ENCODE data around the gene TAT. TPM values are rescaled to one million over a fixed set of nuclear protein-coding genes. Genes with fewer than 3 reads are reported as not detected.

Gene TAT
- total RNA-seq, 1 experiment from 2014 or later: 0.68 TPM

DNA sequence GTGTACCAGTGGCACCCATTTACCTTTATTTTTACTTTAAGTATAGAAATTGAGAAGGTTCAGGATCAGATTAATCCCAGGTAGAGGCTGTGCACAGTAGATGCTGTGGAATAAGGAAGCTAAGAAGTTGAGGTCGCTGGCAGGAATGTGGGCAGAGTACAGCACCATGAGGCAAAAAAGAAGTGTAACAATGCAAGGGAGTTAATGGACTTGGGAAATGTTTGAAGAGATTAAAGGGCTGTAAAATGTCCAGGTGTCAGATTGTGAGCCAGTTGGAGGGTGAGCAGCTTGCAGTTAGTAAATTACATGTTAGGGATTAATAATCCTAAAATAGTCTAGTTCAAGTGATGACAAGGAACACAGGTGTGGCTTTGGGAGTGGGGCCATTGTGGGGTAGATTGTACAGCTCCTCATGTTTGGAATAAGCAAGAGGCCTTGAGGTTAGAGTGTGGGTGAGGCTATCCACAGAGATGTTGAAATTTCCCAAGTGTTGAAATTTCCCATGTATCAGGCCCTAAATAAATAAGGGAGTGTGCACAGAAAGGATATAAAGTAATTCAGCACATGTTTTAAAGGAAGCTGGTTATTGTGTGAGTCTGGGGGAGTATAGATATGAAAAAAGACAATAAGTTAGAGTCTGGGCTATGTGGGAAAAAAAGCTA lies 21.5 kb downstream of the TAT start:
- TF ChIP-seq, protein P1, sequence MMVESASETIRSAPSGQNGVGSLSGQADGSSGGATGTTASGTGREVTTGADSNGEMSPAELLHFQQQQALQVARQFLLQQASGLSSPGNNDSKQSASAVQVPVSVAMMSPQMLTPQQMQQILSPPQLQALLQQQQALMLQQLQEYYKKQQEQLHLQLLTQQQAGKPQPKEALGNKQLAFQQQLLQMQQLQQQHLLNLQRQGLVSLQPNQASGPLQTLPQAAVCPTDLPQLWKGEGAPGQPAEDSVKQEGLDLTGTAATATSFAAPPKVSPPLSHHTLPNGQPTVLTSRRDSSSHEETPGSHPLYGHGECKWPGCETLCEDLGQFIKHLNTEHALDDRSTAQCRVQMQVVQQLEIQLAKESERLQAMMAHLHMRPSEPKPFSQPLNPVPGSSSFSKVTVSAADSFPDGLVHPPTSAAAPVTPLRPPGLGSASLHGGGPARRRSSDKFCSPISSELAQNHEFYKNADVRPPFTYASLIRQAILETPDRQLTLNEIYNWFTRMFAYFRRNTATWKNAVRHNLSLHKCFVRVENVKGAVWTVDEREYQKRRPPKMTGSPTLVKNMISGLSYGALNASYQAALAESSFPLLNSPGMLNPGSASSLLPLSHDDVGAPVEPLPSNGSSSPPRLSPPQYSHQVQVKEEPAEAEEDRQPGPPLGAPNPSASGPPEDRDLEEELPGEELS (CRISPR knock-in tag; IDR thresholded peaks at IDR 0.05): no peak
- no peak for TF ChIP-seq JAZF1 (CRISPR knock-in tag; IDR thresholded peaks at IDR 0.05)
- TF ChIP-seq, protein P2, sequence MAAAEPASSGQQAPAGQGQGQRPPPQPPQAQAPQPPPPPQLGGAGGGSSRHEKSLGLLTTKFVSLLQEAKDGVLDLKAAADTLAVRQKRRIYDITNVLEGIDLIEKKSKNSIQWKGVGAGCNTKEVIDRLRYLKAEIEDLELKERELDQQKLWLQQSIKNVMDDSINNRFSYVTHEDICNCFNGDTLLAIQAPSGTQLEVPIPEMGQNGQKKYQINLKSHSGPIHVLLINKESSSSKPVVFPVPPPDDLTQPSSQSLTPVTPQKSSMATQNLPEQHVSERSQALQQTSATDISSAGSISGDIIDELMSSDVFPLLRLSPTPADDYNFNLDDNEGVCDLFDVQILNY (CRISPR knock-in tag; IDR thresholded peaks at IDR 0.05): no peak
- no peak for TF ChIP-seq KAT7 (CRISPR knock-in tag; IDR thresholded peaks at IDR 0.05; ENCODE audit: borderline replicate concordance)
- no peak for TF ChIP-seq FOXP1 (CRISPR knock-in tag; IDR thresholded peaks at IDR 0.05; ENCODE audit: borderline replicate concordance)
- TF ChIP-seq, protein P3, sequence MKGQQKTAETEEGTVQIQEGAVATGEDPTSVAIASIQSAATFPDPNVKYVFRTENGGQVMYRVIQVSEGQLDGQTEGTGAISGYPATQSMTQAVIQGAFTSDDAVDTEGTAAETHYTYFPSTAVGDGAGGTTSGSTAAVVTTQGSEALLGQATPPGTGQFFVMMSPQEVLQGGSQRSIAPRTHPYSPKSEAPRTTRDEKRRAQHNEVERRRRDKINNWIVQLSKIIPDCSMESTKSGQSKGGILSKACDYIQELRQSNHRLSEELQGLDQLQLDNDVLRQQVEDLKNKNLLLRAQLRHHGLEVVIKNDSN (CRISPR knock-in tag; IDR thresholded peaks at IDR 0.05): no peak
- TF ChIP-seq SMAD4 (CRISPR knock-in tag; IDR thresholded peaks at IDR 0.05): no peak
- TF ChIP-seq ZNF416 (CRISPR knock-in tag; IDR thresholded peaks at IDR 0.05): no peak
- TF ChIP-seq ZNF121 (CRISPR knock-in tag; IDR thresholded peaks at IDR 0.05): no peak
- TF ChIP-seq CREM (CRISPR knock-in tag; IDR thresholded peaks at IDR 0.05): no peak
- no peak for TF ChIP-seq ZNF396 (CRISPR knock-in tag; IDR thresholded peaks at IDR 0.05; ENCODE audit: borderline replicate concordance)
- TF ChIP-seq, protein P4, sequence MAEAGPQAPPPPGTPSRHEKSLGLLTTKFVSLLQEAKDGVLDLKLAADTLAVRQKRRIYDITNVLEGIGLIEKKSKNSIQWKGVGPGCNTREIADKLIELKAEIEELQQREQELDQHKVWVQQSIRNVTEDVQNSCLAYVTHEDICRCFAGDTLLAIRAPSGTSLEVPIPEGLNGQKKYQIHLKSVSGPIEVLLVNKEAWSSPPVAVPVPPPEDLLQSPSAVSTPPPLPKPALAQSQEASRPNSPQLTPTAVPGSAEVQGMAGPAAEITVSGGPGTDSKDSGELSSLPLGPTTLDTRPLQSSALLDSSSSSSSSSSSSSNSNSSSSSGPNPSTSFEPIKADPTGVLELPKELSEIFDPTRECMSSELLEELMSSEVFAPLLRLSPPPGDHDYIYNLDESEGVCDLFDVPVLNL (CRISPR knock-in tag; IDR thresholded peaks at IDR 0.05; ENCODE audit: borderline replicate concordance, low read depth): no peak
- TF ChIP-seq, protein P5, sequence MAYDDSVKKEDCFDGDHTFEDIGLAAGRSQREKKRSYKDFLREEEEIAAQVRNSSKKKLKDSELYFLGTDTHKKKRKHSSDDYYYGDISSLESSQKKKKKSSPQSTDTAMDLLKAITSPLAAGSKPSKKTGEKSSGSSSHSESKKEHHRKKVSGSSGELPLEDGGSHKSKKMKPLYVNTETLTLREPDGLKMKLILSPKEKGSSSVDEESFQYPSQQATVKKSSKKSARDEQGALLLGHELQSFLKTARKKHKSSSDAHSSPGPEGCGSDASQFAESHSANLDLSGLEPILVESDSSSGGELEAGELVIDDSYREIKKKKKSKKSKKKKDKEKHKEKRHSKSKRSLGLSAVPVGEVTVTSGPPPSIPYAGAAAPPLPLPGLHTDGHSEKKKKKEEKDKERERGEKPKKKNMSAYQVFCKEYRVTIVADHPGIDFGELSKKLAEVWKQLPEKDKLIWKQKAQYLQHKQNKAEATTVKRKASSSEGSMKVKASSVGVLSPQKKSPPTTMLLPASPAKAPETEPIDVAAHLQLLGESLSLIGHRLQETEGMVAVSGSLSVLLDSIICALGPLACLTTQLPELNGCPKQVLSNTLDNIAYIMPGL (CRISPR knock-in tag; IDR thresholded peaks at IDR 0.05): no peak
- TF ChIP-seq, protein P6, sequence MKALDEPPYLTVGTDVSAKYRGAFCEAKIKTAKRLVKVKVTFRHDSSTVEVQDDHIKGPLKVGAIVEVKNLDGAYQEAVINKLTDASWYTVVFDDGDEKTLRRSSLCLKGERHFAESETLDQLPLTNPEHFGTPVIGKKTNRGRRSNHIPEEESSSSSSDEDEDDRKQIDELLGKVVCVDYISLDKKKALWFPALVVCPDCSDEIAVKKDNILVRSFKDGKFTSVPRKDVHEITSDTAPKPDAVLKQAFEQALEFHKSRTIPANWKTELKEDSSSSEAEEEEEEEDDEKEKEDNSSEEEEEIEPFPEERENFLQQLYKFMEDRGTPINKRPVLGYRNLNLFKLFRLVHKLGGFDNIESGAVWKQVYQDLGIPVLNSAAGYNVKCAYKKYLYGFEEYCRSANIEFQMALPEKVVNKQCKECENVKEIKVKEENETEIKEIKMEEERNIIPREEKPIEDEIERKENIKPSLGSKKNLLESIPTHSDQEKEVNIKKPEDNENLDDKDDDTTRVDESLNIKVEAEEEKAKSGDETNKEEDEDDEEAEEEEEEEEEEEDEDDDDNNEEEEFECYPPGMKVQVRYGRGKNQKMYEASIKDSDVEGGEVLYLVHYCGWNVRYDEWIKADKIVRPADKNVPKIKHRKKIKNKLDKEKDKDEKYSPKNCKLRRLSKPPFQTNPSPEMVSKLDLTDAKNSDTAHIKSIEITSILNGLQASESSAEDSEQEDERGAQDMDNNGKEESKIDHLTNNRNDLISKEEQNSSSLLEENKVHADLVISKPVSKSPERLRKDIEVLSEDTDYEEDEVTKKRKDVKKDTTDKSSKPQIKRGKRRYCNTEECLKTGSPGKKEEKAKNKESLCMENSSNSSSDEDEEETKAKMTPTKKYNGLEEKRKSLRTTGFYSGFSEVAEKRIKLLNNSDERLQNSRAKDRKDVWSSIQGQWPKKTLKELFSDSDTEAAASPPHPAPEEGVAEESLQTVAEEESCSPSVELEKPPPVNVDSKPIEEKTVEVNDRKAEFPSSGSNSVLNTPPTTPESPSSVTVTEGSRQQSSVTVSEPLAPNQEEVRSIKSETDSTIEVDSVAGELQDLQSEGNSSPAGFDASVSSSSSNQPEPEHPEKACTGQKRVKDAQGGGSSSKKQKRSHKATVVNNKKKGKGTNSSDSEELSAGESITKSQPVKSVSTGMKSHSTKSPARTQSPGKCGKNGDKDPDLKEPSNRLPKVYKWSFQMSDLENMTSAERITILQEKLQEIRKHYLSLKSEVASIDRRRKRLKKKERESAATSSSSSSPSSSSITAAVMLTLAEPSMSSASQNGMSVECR (CRISPR knock-in tag; IDR thresholded peaks at IDR 0.05; ENCODE audit: borderline replicate concordance): no peak
- TF ChIP-seq, protein P7, sequence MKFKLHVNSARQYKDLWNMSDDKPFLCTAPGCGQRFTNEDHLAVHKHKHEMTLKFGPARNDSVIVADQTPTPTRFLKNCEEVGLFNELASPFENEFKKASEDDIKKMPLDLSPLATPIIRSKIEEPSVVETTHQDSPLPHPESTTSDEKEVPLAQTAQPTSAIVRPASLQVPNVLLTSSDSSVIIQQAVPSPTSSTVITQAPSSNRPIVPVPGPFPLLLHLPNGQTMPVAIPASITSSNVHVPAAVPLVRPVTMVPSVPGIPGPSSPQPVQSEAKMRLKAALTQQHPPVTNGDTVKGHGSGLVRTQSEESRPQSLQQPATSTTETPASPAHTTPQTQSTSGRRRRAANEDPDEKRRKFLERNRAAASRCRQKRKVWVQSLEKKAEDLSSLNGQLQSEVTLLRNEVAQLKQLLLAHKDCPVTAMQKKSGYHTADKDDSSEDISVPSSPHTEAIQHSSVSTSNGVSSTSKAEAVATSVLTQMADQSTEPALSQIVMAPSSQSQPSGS (CRISPR knock-in tag; IDR thresholded peaks at IDR 0.05; ENCODE audit: borderline replicate concordance, low read depth): no peak
- TF ChIP-seq FOXK1 (CRISPR knock-in tag; IDR thresholded peaks at IDR 0.05): no peak
- TF ChIP-seq TCF7 (CRISPR knock-in tag; IDR thresholded peaks at IDR 0.05; ENCODE audit: low read depth): no peak
- CTCF ChIA-PET: interaction anchor here (1.5 kb wide), 1 partner anchor 13 kb away, joined by 5 read pairs; no protein-coding TSS in a partner anchor
- Mint-ChIP-seq H3K4me3 (no peak overlapping the region), H3K4me1 (no peaks in the 10 kb centered on the region), H3K9me3 (no peaks in the 10 kb centered on the region), H3K36me3 (no peaks in the 10 kb centered on the region), H3K27ac (no peak overlapping the region), H3K27me3 (ENCODE audit: low read depth) (peaks cover 59% of the 10 kb centered on the region)
- ATAC-seq (no peak), DNase-seq (ENCODE audit: low spot score) (no peak)
- POLR2A ChIA-PET: no interaction called here
